A549 (cell line): ENCODE results near the gene CPNE4. TPM values are rescaled to one million over a fixed set of nuclear protein-coding genes. Genes with fewer than 3 reads are reported as not detected.
A peak's percentile ranks its signal among the peaks of the same experiment; 100 is the strongest.

ENCODE experiments used
- ATAC-seq, 2 experiments: fragments of 200-7000 bp in 1 of 2; fragments of >200 bp in 1 of 2; cut with Nextera tagmentation in 1 of 2; cut with Tn5 transposase in 1 of 2; 3 replicates each; pipeline versions ENCODE4 v1.8.0 to v1.9.1; 2018 to 2020; ENCODE audit warnings: mild to moderate bottlenecking in 1 of 2, moderate library complexity in 1 of 2
- CTCF ChIA-PET: fragments of 300-600 bp; sonication (Branson Sonifier 250); formaldehyde crosslinking; extraction: SDS; loops from one replicate; lab custom pipeline; 2021; ENCODE audit warnings: antibody characterized with exemption, inconsistent platforms; lab: Yijun Ruan, JAX
- POLR2A ChIA-PET: fragments of 350-600 bp; formaldehyde crosslinking; extraction: SDS; loops from one replicate; lab custom pipeline; 2021; ENCODE audit warnings: antibody characterized with exemption, inconsistent platforms; lab: Yijun Ruan, JAX
- DNase-seq, 2 experiments: peaks; one replicate each; pipeline versions ENCODE4 v3.0.0 to v3.0.0-alpha.2; 2011 to 2016; ENCODE audit warnings: low read depth in 1 of 2, low spot score in 1 of 2
- FAIRE-seq: peaks from 2 replicates; lab custom pipeline; 2011; peaks lifted over from hg19 to GRCh38; lab: Jason Lieb, UNC
- H3K27ac ChIP-seq, 2 experiments: fragments of >200 bp; sonication (Bioruptor Twin); formaldehyde crosslinking; 3 replicates each; pipeline ENCODE4 v1.5.1; 2016 to 2017
- H3K4me1 ChIP-seq: fragments of >200 bp; sonication (Bioruptor Twin); formaldehyde crosslinking; 3 replicates; pipeline ENCODE4 v1.6.1; 2016
- H3K4me2 ChIP-seq: fragments of >200 bp; sonication (Bioruptor Twin); formaldehyde crosslinking; 3 replicates; pipeline ENCODE4 v1.6.1; 2016
- H3K4me3 ChIP-seq: fragments of >200 bp; sonication (Bioruptor Twin); formaldehyde crosslinking; 3 replicates; pipeline ENCODE4 v1.5.1; 2016
- H3K9me3 ChIP-seq: fragments of >200 bp; sonication (Bioruptor Twin); formaldehyde crosslinking; 3 replicates; pipeline ENCODE4 v1.6.1; 2016
- BHLHE40 ChIP-seq: IDR thresholded peaks from 2 replicates; pipeline ENCODE4 v1.6.1; 2012; ENCODE audit warnings: low read depth, low read length, inconsistent platforms
- CBX2 ChIP-seq: fragments of 200-600 bp; sonication (generic); IDR thresholded peaks from 2 replicates; pipeline ENCODE4 v1.6.1; 2016; ENCODE audit warnings: low read depth, mild to moderate bottlenecking, borderline replicate concordance
- CBX8 ChIP-seq: fragments of 200-600 bp; sonication (generic); IDR thresholded peaks from 2 replicates; pipeline ENCODE4 v1.6.1; 2016
- CEBPB ChIP-seq, 2 experiments: fragments of >200 bp in 1 of 2; sonication (Bioruptor Twin) in 1 of 2; formaldehyde crosslinking in 1 of 2; IDR thresholded peaks; 2 replicates each; pipeline ENCODE4 v1.6.1; 2012 to 2016
- CHD2 ChIP-seq: fragments of 150-350 bp; IDR thresholded peaks from 2 replicates; pipeline ENCODE4 v1.6.1; 2014; ENCODE audit warnings: low read length; ENCODE audit not compliant: partially characterized antibody
- CHD4 ChIP-seq: fragments of 200-600 bp; sonication (generic); IDR thresholded peaks from 2 replicates; pipeline ENCODE4 v1.6.1; 2016; ENCODE audit warnings: antibody characterized with exemption, mild to moderate bottlenecking, borderline replicate concordance
- EHF ChIP-seq: fragments of 250-450 bp; sonication (Bioruptor Pico); IDR thresholded peaks from 2 replicates; pipeline ENCODE4 v1.5.0; 2020; ENCODE audit warnings: mild to moderate bottlenecking
- EHMT2 ChIP-seq: fragments of 200-600 bp; sonication (generic); IDR thresholded peaks from 2 replicates; pipeline ENCODE4 v1.6.1; 2016; ENCODE audit warnings: antibody characterized with exemption, low read depth, mild to moderate bottlenecking, moderate library complexity
- FOSB ChIP-seq: fragments of 250-450 bp; sonication (Bioruptor Pico); IDR thresholded peaks from 2 replicates; pipeline ENCODE4 v1.5.0; 2020; ENCODE audit warnings: mild to moderate bottlenecking, moderate library complexity
- FOSL2 ChIP-seq, 2 experiments: fragments of 450-650 bp in 1 of 2; fragments of >200 bp in 1 of 2; sonication (Bioruptor Twin) in 1 of 2; formaldehyde crosslinking; IDR thresholded peaks; 2 replicates each; pipeline versions ENCODE4 v1.5.0 to v1.6.1; 2016 to 2020; ENCODE audit warnings: mild to moderate bottlenecking in 1 of 2, moderate library complexity in 1 of 2
- HOXA7 ChIP-seq: fragments of 250-450 bp; sonication (Bioruptor Pico); IDR thresholded peaks from 2 replicates; pipeline ENCODE4 v1.5.0; 2020; ENCODE audit warnings: mild to moderate bottlenecking, moderate library complexity
- HOXB13 ChIP-seq: fragments of 250-450 bp; sonication (Bioruptor Pico); IDR thresholded peaks from 2 replicates; pipeline ENCODE4 v1.5.0; 2020; ENCODE audit warnings: low read depth, mild to moderate bottlenecking, moderate library complexity
- JUN ChIP-seq, 2 experiments: fragments of >200 bp; sonication (Bioruptor Twin); formaldehyde crosslinking; IDR thresholded peaks; 2 replicates in 1 of 2; 3 replicates in 1 of 2; pipeline ENCODE4 v1.6.1; 2016 to 2017
- JUNB ChIP-seq: fragments of >200 bp; sonication (Bioruptor Twin); formaldehyde crosslinking; IDR thresholded peaks from 2 replicates; pipeline ENCODE4 v1.6.1; 2016
- MYC ChIP-seq: IDR thresholded peaks from 2 replicates; pipeline ENCODE4 v1.6.1; 2012; ENCODE audit warnings: mild to moderate bottlenecking, inconsistent platforms, low read length, improper control_type of control experiment, borderline replicate concordance
- NFE2L2 ChIP-seq: fragments of 150-350 bp; conservative IDR thresholded peaks from 2 replicates; pipeline ENCODE4 v1.6.1; 2014; ENCODE audit warnings: low read length
- NR3C1 ChIP-seq: fragments of >200 bp; sonication (Bioruptor Twin); formaldehyde crosslinking; IDR thresholded peaks from 3 replicates; pipeline ENCODE4 v1.6.1; 2017
- POLR2AphosphoS2 ChIP-seq: conservative IDR thresholded peaks from 2 replicates; pipeline ENCODE4 v1.6.1; 2012; ENCODE audit warnings: low read length, improper control_type of control experiment, inconsistent platforms
- RARB ChIP-seq: fragments of 250-450 bp; sonication (Bioruptor Pico); IDR thresholded peaks from 2 replicates; pipeline ENCODE4 v1.8.0; 2021; ENCODE audit warnings: mild to moderate bottlenecking, moderate library complexity
- RCOR1 ChIP-seq: fragments of 150-350 bp; IDR thresholded peaks from 2 replicates; pipeline ENCODE4 v1.6.1; 2014; ENCODE audit warnings: antibody characterized with exemption, low read length, low read depth
- RFX5 ChIP-seq: fragments of 450-650 bp; IDR thresholded peaks from 2 replicates; pipeline ENCODE4 v1.7.1; 2014; ENCODE audit warnings: antibody characterized with exemption, mild to moderate bottlenecking, moderate library complexity
- RNF2 ChIP-seq: fragments of 200-600 bp; sonication (generic); IDR thresholded peaks from 2 replicates; pipeline ENCODE4 v1.6.1; 2016; ENCODE audit warnings: low read depth, mild to moderate bottlenecking, antibody characterized with exemption, moderate library complexity, borderline replicate concordance
- SREBF2 ChIP-seq: fragments of 450-650 bp; IDR thresholded peaks from 2 replicates; pipeline ENCODE4 v1.6.1; 2014; ENCODE audit warnings: mild to moderate bottlenecking, moderate library complexity
- TFCP2L1 ChIP-seq: fragments of 250-450 bp; sonication (Bioruptor Pico); IDR thresholded peaks from 2 replicates; pipeline ENCODE4 v1.5.0; 2021; ENCODE audit warnings: mild to moderate bottlenecking
- TP53 ChIP-seq: fragments of 250-450 bp; sonication (Bioruptor Pico); IDR thresholded peaks from 2 replicates; pipeline ENCODE4 v1.5.0; 2021; ENCODE audit warnings: mild to moderate bottlenecking, moderate library complexity
- ZC3H11A ChIP-seq: fragments of 450-650 bp; IDR thresholded peaks from 2 replicates; pipeline ENCODE4 v1.6.1; 2014; ENCODE audit warnings: antibody characterized with exemption, mild to moderate bottlenecking
- WGBS: methylation state at CpG from one replicate; pipeline ENCODE4 v1.1.6; 2017; ENCODE audit errors: missing lambda C conversion rate; 5-methylcytosine and 5-hydroxymethylcytosine counted together
- polyA plus RNA-seq, 4 experiments: library from polyadenylated mRNA; depleted of rRNA in 3 of 4; stranded (reverse); fragments of >200 nt; fragmentation: RNase III in 1 of 4; extraction: RNeasy Plus Mini Kit Qiagen cat#74134 plus additional on column Dnase treatment in 1 of 4; gene quantifications; 2 replicates in 3 of 4; 3 replicates in 1 of 4; pipeline ENCODE4 v1.2.3, GENCODE V29; 2011 to 2017
- TF ChIP-seq, protein P1 (sequence below): fragments of >200 bp; sonication (Bioruptor Twin); formaldehyde crosslinking; IDR thresholded peaks from 2 replicates; pipeline ENCODE4 v1.6.1; 2016

The CPNE4 gene
- polyA plus RNA-seq, 2 of the 4 experiments (the other 2 are of a cell fraction): 3.6 to 8.7 TPM

DNA sequence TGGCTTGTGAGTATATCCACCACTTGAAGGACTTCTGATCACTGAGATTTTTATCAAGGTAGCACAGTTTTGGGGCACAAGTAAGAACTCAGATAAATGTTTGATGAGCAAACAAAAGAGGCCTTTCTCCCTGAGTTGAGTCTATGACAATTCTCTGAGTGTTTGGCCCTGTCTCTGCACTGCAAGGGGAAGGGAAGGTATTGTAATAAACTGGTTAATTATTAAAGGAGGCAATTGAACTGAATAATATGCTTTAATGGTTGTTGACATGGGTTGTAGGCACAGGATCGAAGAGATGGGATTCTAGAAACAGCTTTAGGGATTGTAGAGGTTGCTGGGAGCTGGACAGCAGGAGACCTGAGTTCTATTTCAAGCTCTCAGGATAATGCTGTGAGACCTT is 437.0 kb downstream of the CPNE4 start:
- 9% methylated on average over 1 of the region's 1 CpG for WGBS
- no peak for DNase-seq
- H3K4me1 ChIP-seq: peaks cover 13% of the 10 kb centered on the region; the same call in 2 of the 3 replicates
- H3K9me3 ChIP-seq: no peaks in the 10 kb centered on the region
- CTCF ChIA-PET: no interaction called here
- no peak overlapping the region for H3K27ac ChIP-seq
- no peak overlapping the region for H3K4me3 ChIP-seq
- H3K4me2 ChIP-seq: 0 out of 3 replicates have a peak overlapping the region, but pooled peaks have one; percentile 21
- no peak for ATAC-seq
- POLR2A ChIA-PET: no interaction called here
- no peak for TF ChIP-seq EHMT2
- TF ChIP-seq ZC3H11A: no peak
- TF ChIP-seq HOXB13 (CRISPR knock-in tag): no peak
- TF ChIP-seq MYC: no peak
- no peak for TF ChIP-seq TFCP2L1
- FAIRE-seq: no peak

DNA sequence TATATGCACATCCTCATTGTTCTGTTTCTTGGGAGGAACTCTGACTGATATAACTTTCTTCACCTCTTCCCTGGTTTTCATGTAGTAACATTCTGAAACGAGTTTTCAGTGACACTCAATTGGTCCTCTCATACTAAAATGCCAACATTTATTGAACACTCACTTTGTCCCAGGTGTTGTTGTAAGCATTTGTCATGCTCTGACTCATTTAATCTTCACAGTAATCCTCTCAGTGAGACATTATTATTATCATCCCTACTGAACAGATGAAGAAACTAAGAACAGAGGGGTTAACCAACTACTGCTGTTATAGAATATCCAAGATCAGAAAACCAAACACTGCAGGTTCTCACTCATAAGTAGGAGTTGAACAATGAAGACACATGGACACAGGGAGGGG is 437.9 kb downstream of the CPNE4 start:
- no peaks in the 10 kb centered on the region for H3K9me3 ChIP-seq
- POLR2A ChIA-PET: no interaction called here

DNA sequence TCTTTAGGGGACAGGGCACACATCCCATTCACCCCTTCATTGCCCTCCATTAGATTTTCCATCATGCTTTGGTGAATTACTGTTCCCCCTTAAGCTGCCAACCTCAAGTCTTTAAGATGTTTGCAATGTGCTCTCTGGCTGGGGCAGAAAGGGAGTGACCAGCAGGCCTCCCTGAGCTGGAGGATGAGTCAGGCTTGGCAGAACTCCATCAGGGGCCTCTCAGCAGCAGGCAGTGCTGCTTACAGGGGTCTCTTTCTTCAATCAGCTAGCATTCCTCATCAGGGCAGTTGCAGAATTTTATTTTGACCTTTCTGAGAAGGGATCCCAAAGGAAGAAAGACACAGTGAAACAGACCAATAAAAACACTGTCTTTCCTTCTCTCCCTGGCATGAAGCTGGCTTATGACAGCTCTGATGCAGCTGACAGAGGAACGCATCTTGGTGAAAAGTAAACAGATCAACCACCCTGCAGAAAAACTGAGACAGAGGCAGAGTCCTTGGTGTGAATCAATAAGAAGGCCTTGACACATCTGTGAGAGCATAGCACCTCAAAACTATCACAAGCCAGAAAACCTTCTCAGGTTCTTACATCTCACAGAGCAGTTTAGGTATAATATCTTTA is 443.3 kb downstream of the CPNE4 start:
- no peaks in the 10 kb centered on the region for H3K9me3 ChIP-seq
- FAIRE-seq: no peak

More for the DNA sequence above, 437.9 kb downstream of the CPNE4 start:
- no peak for TF ChIP-seq SREBF2
- TF ChIP-seq TP53 (CRISPR knock-in tag): no peak
- 48% methylated on average over 1 of the region's 1 CpG for WGBS
- no peak for DNase-seq
- no peak for ATAC-seq
- H3K4me3 ChIP-seq: no peak overlapping the region
- H3K4me2 ChIP-seq: no peak overlapping the region
- CTCF ChIA-PET: no interaction called here
- no peak overlapping the region for H3K27ac ChIP-seq
- H3K4me1 ChIP-seq: peaks cover 9% of the 10 kb centered on the region
- no peak for FAIRE-seq

DNA sequence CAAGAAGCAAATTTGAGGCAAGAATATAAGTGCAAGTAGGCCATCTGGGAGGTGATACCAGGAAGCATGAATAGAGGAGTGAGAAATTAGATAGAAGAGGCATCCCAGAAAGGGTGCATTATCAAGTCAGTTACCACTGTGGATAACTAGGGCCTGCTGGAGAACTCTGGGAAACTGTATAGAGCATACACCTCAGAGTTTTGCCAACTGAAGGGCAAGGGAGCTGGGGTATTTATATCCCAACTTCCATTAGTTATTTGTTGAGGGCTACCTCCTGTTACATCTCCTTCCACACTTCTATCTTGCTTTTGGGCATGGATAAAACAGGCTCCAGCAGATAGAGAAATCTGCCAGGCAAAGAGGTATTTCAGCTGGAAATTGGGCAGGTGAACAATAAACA is 448.5 kb downstream of the CPNE4 start:
- no peak for FAIRE-seq
- POLR2A ChIA-PET: no interaction called here
- Histone ChIP-seq H3K9me3 (no peaks in the 10 kb centered on the region), H3K4me2 (no peak overlapping the region), H3K27ac (no peak overlapping the region), H3K4me3 (no peak overlapping the region)
- TF ChIP-seq CBX8 (no peak), RNF2 (no peak), JUN (IDR thresholded peaks at IDR 0.05) (no peak), CBX2 (no peak), JUNB (no peak), CEBPB (IDR thresholded peaks at IDR 0.05) (no peak), POLR2AphosphoS2 (no peak), EHF (CRISPR knock-in tag) (no peak), SREBF2 (no peak), EHMT2 (no peak), FOSB (CRISPR knock-in tag) (no peak)
- TF ChIP-seq, protein P1, sequence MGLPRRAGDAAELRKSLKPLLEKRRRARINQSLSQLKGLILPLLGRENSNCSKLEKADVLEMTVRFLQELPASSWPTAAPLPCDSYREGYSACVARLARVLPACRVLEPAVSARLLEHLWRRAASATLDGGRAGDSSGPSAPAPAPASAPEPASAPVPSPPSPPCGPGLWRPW: no peak
- TF ChIP-seq, all 56 proteins: peak for 0
- DNase-seq (no peak), ATAC-seq (no peak)
- CTCF ChIA-PET: no interaction called here
- H3K4me1 ChIP-seq: peaks cover 8% of the 10 kb centered on the region

More for the DNA sequence above, 443.3 kb downstream of the CPNE4 start:
- WGBS: 13% methylated on average over 1 of the region's 1 CpG
- H3K4me2 ChIP-seq: peak overlapping the region; percentile 60
- DNase-seq: peak; percentile 3 to 17
- CTCF ChIA-PET: no interaction called here
- no peak for TF ChIP-seq MYC
- TF ChIP-seq TFCP2L1: no peak
- no peak for TF ChIP-seq ZC3H11A
- no peak for TF ChIP-seq SREBF2
- no peak for TF ChIP-seq RCOR1
- no peak for TF ChIP-seq CHD2
- no peak for TF ChIP-seq CHD4
- TF ChIP-seq NFE2L2: no peak
- no peak for TF ChIP-seq FOSB (CRISPR knock-in tag)
- no peak for TF ChIP-seq JUNB
- TF ChIP-seq JUN (IDR thresholded peaks at IDR 0.05): no peak
- no peak for TF ChIP-seq BHLHE40
- TF ChIP-seq CEBPB (IDR thresholded peaks at IDR 0.05): no peak
- TF ChIP-seq RFX5: no peak
- TF ChIP-seq HOXA7: no peak
- no peak for TF ChIP-seq FOSL2 (IDR thresholded peaks at IDR 0.05)
- no peak for TF ChIP-seq FOSL2 (CRISPR knock-in tag; IDR thresholded peaks at IDR 0.05)
- TF ChIP-seq EHF (CRISPR knock-in tag): no peak
- TF ChIP-seq RARB (CRISPR knock-in tag): no peak
- no peak for TF ChIP-seq NR3C1
- TF ChIP-seq, all 56 proteins: peak for 0
- POLR2A ChIA-PET: no interaction called here
- Histone ChIP-seq H3K27ac (peak overlapping the region in 1 of 2 experiments; percentile 43; a peak in 1 of 6 replicates), H3K4me3 (no peak overlapping the region), H3K4me1 (peaks cover 16% of the 10 kb centered on the region)
- peak; percentile 74 to 91 for ATAC-seq
